H1 (cell line): ENCODE measurements around the gene VEPH1. TPM values are rescaled to one million over a fixed set of nuclear protein-coding genes. Genes with fewer than 3 reads are reported as not detected.

ENCODE experiments used
- CTCF ChIA-PET: fragments of 300-600 bp; sonication (Branson Sonifier 250); formaldehyde crosslinking; loops from one replicate; lab custom pipeline; 2021; ENCODE audit not compliant: partially characterized antibody; lab: Charles Lee
- POLR2A ChIA-PET: fragments of 300-600 bp; sonication (Branson Sonifier 250); formaldehyde crosslinking; loops from one replicate; lab custom pipeline; 2021; ENCODE audit warnings: inconsistent platforms; ENCODE audit not compliant: partially characterized antibody; lab: Charles Lee
- DNase-seq, 2 experiments: peaks; one replicate each; pipeline versions ENCODE4 v3.0.0 to v3.0.0-alpha.2; 2010 to 2022; ENCODE audit warnings: low spot score in 2 of 2, low read depth in 1 of 2, mixed read lengths in 1 of 2
- FAIRE-seq: peaks from 2 replicates; lab custom pipeline; 2011; peaks lifted over from hg19 to GRCh38; lab: Jason Lieb, UNC
- H2AFZ ChIP-seq: 2 replicates; pipeline ENCODE4 v1.8.1; 2012; ENCODE audit warnings: low read length, inconsistent platforms
- H2AK5ac ChIP-seq: 2 replicates; pipeline ENCODE4 v1.6.1; 2013; ENCODE audit warnings: low read depth, low read length
- H2BK120ac ChIP-seq: replicated peaks from 2 replicates; pipeline ENCODE3; 2013; ENCODE audit warnings: low read depth, low read length, inconsistent platforms
- H2BK12ac ChIP-seq: 2 replicates; pipeline ENCODE4 v1.6.1; 2013; ENCODE audit warnings: low read depth, low read length
- H2BK15ac ChIP-seq: 2 replicates; pipeline ENCODE4 v1.6.1; 2013; ENCODE audit warnings: low read length
- H2BK20ac ChIP-seq: 2 replicates; pipeline ENCODE4 v1.6.1; 2013; ENCODE audit warnings: low read length
- H2BK5ac ChIP-seq: 2 replicates; pipeline ENCODE4 v1.6.1; 2013; ENCODE audit warnings: low read depth, low read length
- H3K14ac ChIP-seq: 2 replicates; pipeline ENCODE4 v1.6.1; 2013; ENCODE audit warnings: inconsistent platforms; ENCODE audit not compliant: insufficient read length
- H3K18ac ChIP-seq: 2 replicates; pipeline ENCODE4 v1.6.1; 2013; ENCODE audit warnings: low read length; ENCODE audit errors: extremely low read depth
- H3K23ac ChIP-seq: 2 replicates; pipeline ENCODE4 v1.6.1; 2013; ENCODE audit warnings: inconsistent platforms; ENCODE audit not compliant: insufficient read length
- H3K23me2 ChIP-seq: 2 replicates; pipeline ENCODE4 v1.6.1; 2013; ENCODE audit warnings: low read depth, low read length
- H3K27ac ChIP-seq: 2 replicates; pipeline ENCODE4 v1.6.1; 2011; ENCODE audit warnings: low read depth, low read length, inconsistent platforms
- H3K27me3 ChIP-seq, 4 experiments: replicated peaks in 1 of 4; 1 replicate in 1 of 4; 2 replicates in 3 of 4; pipeline versions ENCODE4 v1.6.1 to v1.8.1; 2011 to 2013; ENCODE audit warnings: low read length in 3 of 4, mild to moderate bottlenecking in 3 of 4, inconsistent platforms in 2 of 4, mixed read lengths in 2 of 4, moderate library complexity in 1 of 4; ENCODE audit not compliant: control insufficient read depth in 3 of 4, insufficient read depth in 3 of 4; ENCODE audit errors: extremely low read depth in 1 of 4
- H3K36me3 ChIP-seq, 4 experiments: 2 replicates each; pipeline versions ENCODE4 v1.6.1 to v1.8.1; 2011 to 2013; ENCODE audit warnings: mild to moderate bottlenecking in 4 of 4, low read length in 3 of 4, moderate library complexity in 2 of 4, control low read depth in 1 of 4, inconsistent platforms in 1 of 4; ENCODE audit not compliant: insufficient read depth in 4 of 4, control insufficient read depth in 2 of 4
- H3K4ac ChIP-seq: replicated peaks from 2 replicates; pipeline ENCODE3; 2013; ENCODE audit warnings: low read length, low read depth, mixed read lengths, inconsistent platforms; ENCODE audit not compliant: insufficient read length
- H3K4me1 ChIP-seq, 4 experiments: replicated peaks in 1 of 4; 1 replicate in 1 of 4; 2 replicates in 3 of 4; pipeline versions ENCODE4 v1.6.1 to v1.8.1; 2011 to 2013; ENCODE audit warnings: low read length in 3 of 4, inconsistent platforms in 2 of 4, mixed read lengths in 1 of 4; ENCODE audit not compliant: insufficient read depth in 4 of 4, control insufficient read depth in 3 of 4
- H3K4me2 ChIP-seq, 2 experiments: 2 replicates each; pipeline versions ENCODE4 v1.6.1 to v1.8.1; 2011 to 2013; ENCODE audit warnings: low read depth in 2 of 2, low read length in 2 of 2, control low read depth in 1 of 2, inconsistent platforms in 1 of 2, mild to moderate bottlenecking in 1 of 2; ENCODE audit not compliant: insufficient read depth in 1 of 2
- H3K4me3 ChIP-seq, 4 experiments: fragments of 200-600, 300-600 bp in 1 of 4; sonication (generic), shearing (Covaris generic), sonication (Bioruptor Twin) in 1 of 4; 2 replicates each; pipeline versions ENCODE4 v1.5.1 to v1.8.1; 2011 to 2016; ENCODE audit warnings: low read length in 4 of 4, low read depth in 3 of 4, control low read depth in 2 of 4, inconsistent platforms in 2 of 4, mild to moderate bottlenecking in 2 of 4, mixed read lengths in 1 of 4, moderate library complexity in 1 of 4; ENCODE audit not compliant: insufficient read depth in 2 of 4; ENCODE audit errors: extremely low read depth in 1 of 4
- H3K56ac ChIP-seq: replicated peaks from 2 replicates; pipeline ENCODE3; 2013; ENCODE audit warnings: low read depth, mild to moderate bottlenecking, mixed read lengths, low read length, inconsistent platforms; ENCODE audit not compliant: insufficient read length
- H3K79me1 ChIP-seq: 2 replicates; pipeline ENCODE4 v1.6.1; 2013; ENCODE audit warnings: low read depth, low read length, control low read depth
- H3K79me2 ChIP-seq, 2 experiments: 2 replicates each; pipeline versions ENCODE4 v1.6.1 to v1.8.1; 2012 to 2013; ENCODE audit warnings: low read length in 2 of 2, mild to moderate bottlenecking in 2 of 2, inconsistent platforms in 1 of 2; ENCODE audit not compliant: insufficient read depth in 2 of 2, control insufficient read depth in 1 of 2
- H3K9ac ChIP-seq, 4 experiments: replicated peaks in 1 of 4; 1 replicate in 1 of 4; 2 replicates in 3 of 4; pipeline versions ENCODE4 v1.6.1 to v1.8.1; 2011 to 2013; ENCODE audit warnings: low read depth in 3 of 4, low read length in 3 of 4, control low read depth in 2 of 4, mild to moderate bottlenecking in 2 of 4, moderate library complexity in 2 of 4, inconsistent platforms in 1 of 4; ENCODE audit errors: extremely low read depth in 1 of 4
- H3K9me3 ChIP-seq, 2 experiments: 2 replicates each; pipeline versions ENCODE4 v1.6.1 to v1.8.1; 2012 to 2013; ENCODE audit warnings: mild to moderate bottlenecking in 2 of 2, moderate library complexity in 2 of 2, control low read depth in 1 of 2, inconsistent platforms in 1 of 2, low read depth in 1 of 2, low read length in 1 of 2, mixed read lengths in 1 of 2; ENCODE audit not compliant: insufficient read depth in 2 of 2
- H4K20me1 ChIP-seq, 2 experiments: replicated peaks in 1 of 2; 2 replicates each; pipeline versions ENCODE3 to v1.8.1; 2011 to 2013; ENCODE audit warnings: inconsistent platforms in 2 of 2, low read length in 2 of 2, mild to moderate bottlenecking in 1 of 2; ENCODE audit not compliant: insufficient read depth in 2 of 2, control insufficient read depth in 1 of 2
- H4K5ac ChIP-seq: 2 replicates; pipeline ENCODE4 v1.6.1; 2013; ENCODE audit warnings: low read length, low read depth, mixed read lengths, inconsistent platforms; ENCODE audit not compliant: insufficient read length
- H4K8ac ChIP-seq: 2 replicates; pipeline ENCODE4 v1.8.0; 2013; ENCODE audit warnings: mild to moderate bottlenecking, moderate library complexity, low read length, inconsistent platforms; ENCODE audit not compliant: insufficient read depth; ENCODE audit errors: extremely low read depth
- H4K91ac ChIP-seq: replicated peaks from 2 replicates; pipeline ENCODE3; 2013; ENCODE audit warnings: low read length, mixed read lengths, inconsistent platforms; ENCODE audit not compliant: insufficient read length
- BACH1 ChIP-seq: IDR thresholded peaks from 2 replicates; pipeline ENCODE4 v1.6.1; 2012; ENCODE audit warnings: low read length, improper control_type of control experiment
- GTF2F1 ChIP-seq: IDR thresholded peaks from 2 replicates; pipeline ENCODE4 v1.6.1; 2012; ENCODE audit warnings: low read depth, low read length, improper control_type of control experiment, borderline replicate concordance
- JUN ChIP-seq: IDR thresholded peaks from 2 replicates; pipeline ENCODE4 v1.6.1; 2011; ENCODE audit warnings: low read depth, mild to moderate bottlenecking, improper control_type of control experiment, low read length
- PHF8 ChIP-seq: fragments of 200-600 bp; sonication (generic); conservative IDR thresholded peaks from 2 replicates; pipeline ENCODE4 v1.7.1; 2012; ENCODE audit warnings: low read depth, mild to moderate bottlenecking, inconsistent platforms, low read length, moderate library complexity
- POU5F1 ChIP-seq: IDR thresholded peaks from 2 replicates; pipeline ENCODE4 v1.6.1; 2011; ENCODE audit warnings: low read depth, mild to moderate bottlenecking, low read length, moderate library complexity
- RNF2 ChIP-seq: fragments of 200-900, 300-1000 bp; sonication (generic); IDR thresholded peaks from 2 replicates; pipeline ENCODE4 v1.7.1; 2016; ENCODE audit warnings: borderline replicate concordance, low read depth, mild to moderate bottlenecking, antibody characterized with exemption, low read length; ENCODE audit not compliant: poor library complexity, severe bottlenecking; ENCODE audit errors: missing control alignments
- SIRT6 ChIP-seq: IDR thresholded peaks from one replicate; pipeline ENCODE4 v1.7.1; 2012; ENCODE audit warnings: low read length, inconsistent platforms
- TAF7 ChIP-seq: optimal IDR thresholded peaks from 2 replicates; pipeline ENCODE3; 2011; ENCODE audit warnings: low read depth, mild to moderate bottlenecking, inconsistent platforms, low read length, moderate library complexity, borderline replicate concordance
- YY1 ChIP-seq: IDR thresholded peaks from 2 replicates; pipeline ENCODE4 v1.6.1; 2011; ENCODE audit warnings: low read depth, mild to moderate bottlenecking, low read length
- ZNF274 ChIP-seq: IDR thresholded peaks from 2 replicates; pipeline ENCODE4 v1.7.0; 2012; ENCODE audit warnings: low read length, borderline replicate concordance; ENCODE audit errors: extremely low read depth
- WGBS, 2 experiments: shearing (Covaris generic) in 1 of 2; methylation state at CpG; one replicate each; pipeline versions ENCODE4 v1.1.6 to v1.1.7; 2013 to 2015; ENCODE audit warnings: low lambda C conversion rate in 2 of 2, mixed read lengths in 2 of 2, inconsistent platforms in 1 of 2, low coverage in 1 of 2, missing lambda C conversion rate in 1 of 2; ENCODE audit not compliant: insufficient replicate concordance in 2 of 2, insufficient coverage in 1 of 2, insufficient read length in 1 of 2; ENCODE audit errors: extremely low coverage in 1 of 2, missing lambda C conversion rate in 1 of 2; 5-methylcytosine and 5-hydroxymethylcytosine counted together
- polyA plus RNA-seq, 7 experiments: library from polyadenylated mRNA; depleted of rRNA in 3 of 7; stranded (reverse) in 5 of 7; unstranded in 2 of 7; fragments of >200 nt in 5 of 7; fragments of 200-250 nt in 2 of 7; gene quantifications; 1 replicate in 5 of 7; 2 replicates in 1 of 7; 4 replicates in 1 of 7; pipeline versions ENCODE4 v1.2.1 to v1.2.3, GENCODE V29; 2011 to 2013; ENCODE audit warnings: missing spikeins in 2 of 7, mixed read lengths in 2 of 7
- total RNA-seq: library from RNA; stranded (reverse); fragmentation: NEBNext Ultra II Directional; extraction: Animal tissue kit (Norgen Biotek cat#: 25700); gene quantifications from 2 replicates; pipeline ENCODE4 v1.2.1, GENCODE V29; 2021
- TF ChIP-seq, protein P1 (sequence below): IDR thresholded peaks from 2 replicates; pipeline ENCODE4 v1.6.1; 2012; ENCODE audit warnings: inconsistent platforms

Gene VEPH1
- total and polyA plus RNA-seq, 2 of the 8 experiments (the other 6 are each of a cell fraction or from before 2014, with no cell fraction given): 12.0 to 18.3 TPM

DNA sequence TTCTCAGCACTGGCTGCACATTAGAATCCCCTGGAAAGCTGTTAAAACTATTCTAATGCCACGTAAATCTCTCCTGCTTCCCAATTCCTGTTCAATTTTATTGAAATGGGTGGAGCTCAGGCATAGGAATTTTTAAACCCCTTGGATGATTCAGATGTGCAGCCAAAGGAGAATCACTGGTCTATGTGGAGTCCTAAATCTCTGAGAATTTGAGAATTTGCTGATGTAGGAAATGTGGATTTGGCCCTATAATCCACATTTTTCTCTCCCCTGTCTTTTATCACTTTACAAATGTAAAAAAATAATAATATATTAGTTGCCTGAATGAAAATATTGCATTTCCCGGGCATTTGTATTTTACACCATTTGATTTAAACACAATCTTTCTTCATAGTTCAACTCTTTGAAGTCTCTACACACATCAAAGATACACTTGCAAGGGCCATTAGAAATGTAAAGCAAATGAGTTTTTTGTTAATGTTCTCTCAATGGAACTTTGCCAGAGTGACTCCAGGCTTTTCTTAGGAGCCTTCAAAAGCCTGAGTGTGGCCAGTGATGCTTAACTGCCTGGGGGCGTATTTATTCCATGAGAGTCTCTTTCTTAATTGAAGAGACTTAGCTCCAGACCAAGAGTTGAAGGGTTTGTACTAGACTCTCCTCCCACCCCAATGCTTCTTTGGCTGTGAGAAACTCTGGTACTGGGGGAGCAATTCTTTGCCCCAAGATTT, 115.3 kb downstream of the VEPH1 start:
- Histone ChIP-seq H2BK12ac (no peak overlapping the region), H3K9me3 (no peaks in the 10 kb centered on the region), H3K79me1 (no peaks in the 10 kb centered on the region), H2BK20ac (no peak overlapping the region), H3K4me1 (peaks cover 0 to 2% (median 0%) of the 10 kb centered on the region in 4 experiments; a peak in 1 of 7 replicates), H4K5ac (no peak overlapping the region), H3K79me2 (no peaks in the 10 kb centered on the region), H3K18ac (no peak overlapping the region), H3K14ac (no peak overlapping the region), H3K23me2 (no peaks in the 10 kb centered on the region), H3K9ac (no peak overlapping the region), H3K23ac (no peak overlapping the region), H4K8ac (no peak overlapping the region), H3K4me3 (no peak overlapping the region), H3K27me3 (no peaks in the 10 kb centered on the region), H3K36me3 (no peaks in the 10 kb centered on the region), H3K56ac (no peak overlapping the region), H3K4ac (no peak overlapping the region), H2BK120ac (no peak overlapping the region), H4K20me1 (no peaks in the 10 kb centered on the region), H2BK15ac (no peak overlapping the region), H2AK5ac (no peak overlapping the region), H3K4me2 (no peak overlapping the region), H3K27ac (no peak overlapping the region), H2AFZ (no peak overlapping the region), H2BK5ac (no peak overlapping the region), H4K91ac (no peak overlapping the region)
- POLR2A ChIA-PET: interaction anchor here (1.1 kb wide), 1 partner anchor 50 kb away, joined by 3 read pairs; no protein-coding TSS in a partner anchor
- CTCF ChIA-PET: interaction anchor here (1.4 to 1.7 kb wide), 2 partner anchors 105 to 185 kb away, joined by 3 to 4 read pairs; no protein-coding TSS in a partner anchor
- no peak for DNase-seq
- FAIRE-seq: no peak
- WGBS, 2 experiments: 27% methylated on average over 3 of the region's 3 CpGs; no CpG with 5 or more reads in 1 of the 2 experiments
- no peak for TF ChIP-seq ZNF274
- no peak for TF ChIP-seq PHF8
- no peak for TF ChIP-seq SIRT6
- TF ChIP-seq JUN: no peak
- TF ChIP-seq RNF2: no peak
- TF ChIP-seq YY1: no peak
- no peak for TF ChIP-seq POU5F1
- TF ChIP-seq TAF7: no peak
- TF ChIP-seq BACH1: no peak
- TF ChIP-seq, protein P1, sequence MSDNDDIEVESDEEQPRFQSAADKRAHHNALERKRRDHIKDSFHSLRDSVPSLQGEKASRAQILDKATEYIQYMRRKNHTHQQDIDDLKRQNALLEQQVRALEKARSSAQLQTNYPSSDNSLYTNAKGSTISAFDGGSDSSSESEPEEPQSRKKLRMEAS: no peak
- TF ChIP-seq GTF2F1: no peak
